T-helper 1 cell (primary cell): ENCODE results near the gene ACTL8.

Experiments
- DNase-seq, 5 donors: peaks; one replicate each; pipeline ENCODE4 v3.0.0-alpha.2; 2012 to 2020

Gene ACTL8

DNA sequence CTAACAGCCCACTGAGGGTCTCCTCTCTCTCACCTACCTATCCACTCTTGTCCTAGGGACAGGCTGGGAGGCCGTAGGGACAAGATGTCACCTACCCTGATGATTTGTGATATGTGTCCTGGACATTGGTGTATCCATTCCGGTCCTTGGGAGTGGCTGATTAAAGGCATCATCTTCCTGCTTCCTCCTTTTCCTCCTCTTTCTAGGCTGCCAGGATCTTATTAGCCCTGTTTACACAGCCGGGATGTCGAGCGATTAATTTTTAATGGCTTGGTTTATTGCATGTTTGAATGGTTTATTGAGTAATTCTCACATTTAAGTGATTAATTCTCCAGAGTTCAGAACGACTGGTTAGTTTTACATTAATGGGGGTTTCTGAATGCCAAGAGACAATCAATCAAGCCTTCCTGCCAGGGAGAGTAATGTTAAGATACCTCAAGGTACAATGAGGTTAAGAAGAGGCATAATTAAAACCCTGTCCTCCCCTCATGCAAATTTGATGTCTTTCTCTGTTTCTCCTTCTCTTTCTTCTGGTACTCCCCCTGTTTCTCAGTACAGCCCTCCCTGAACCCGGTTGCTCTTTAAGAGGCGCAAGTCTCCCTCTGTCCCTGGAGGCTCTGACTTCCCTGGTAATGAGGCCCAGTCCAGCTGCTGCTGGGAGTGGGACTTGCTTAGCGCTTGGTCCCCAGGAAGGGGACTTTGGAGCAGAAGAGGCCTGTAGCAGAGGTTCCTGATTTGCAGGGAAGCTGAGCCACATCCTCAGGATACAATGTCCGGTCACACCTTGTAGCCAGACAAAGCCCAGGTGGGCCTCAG lies 50.9 kb downstream of the ACTL8 start:
- DNase-seq = no peak

DNA sequence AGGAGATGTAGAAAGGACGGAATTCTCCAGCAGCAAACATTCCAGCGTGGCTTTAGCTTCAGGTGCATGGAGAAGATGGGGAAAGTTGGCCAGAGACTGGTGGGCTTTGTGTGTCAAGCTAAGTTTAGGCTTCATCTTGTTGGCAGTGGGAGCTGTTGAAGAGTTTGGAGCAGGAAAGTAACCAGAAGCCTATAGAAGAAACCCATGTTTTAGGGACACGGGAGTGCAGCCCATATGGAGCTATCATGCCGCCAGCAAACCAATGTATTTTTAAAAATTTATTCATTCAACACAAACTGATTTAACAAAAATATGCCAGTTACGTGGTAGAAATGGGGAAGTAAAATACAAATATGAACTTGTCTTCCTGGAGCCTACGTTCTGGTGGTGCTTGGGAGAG lies 53.7 kb downstream of the ACTL8 start:
- no peak for DNase-seq

DNA sequence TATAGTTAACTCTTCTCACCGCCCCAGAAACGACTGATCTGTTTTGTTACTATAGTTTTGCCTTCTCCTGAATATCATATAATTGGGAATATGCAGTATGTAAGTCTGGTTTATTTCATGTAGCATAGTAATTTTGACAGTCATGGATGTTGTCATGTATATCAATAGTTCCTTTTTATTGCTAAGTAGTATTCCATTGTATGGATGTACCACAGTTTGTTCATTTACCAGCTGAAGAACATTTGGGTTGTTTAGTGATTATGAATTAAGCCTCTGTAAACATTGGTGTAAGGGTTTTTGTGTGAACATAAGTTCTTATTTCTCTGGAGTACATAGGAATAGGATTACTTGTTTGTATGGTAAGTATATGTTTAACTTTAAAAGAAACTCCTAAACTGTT lies 55.5 kb downstream of the ACTL8 start:
- no peak for DNase-seq

DNA sequence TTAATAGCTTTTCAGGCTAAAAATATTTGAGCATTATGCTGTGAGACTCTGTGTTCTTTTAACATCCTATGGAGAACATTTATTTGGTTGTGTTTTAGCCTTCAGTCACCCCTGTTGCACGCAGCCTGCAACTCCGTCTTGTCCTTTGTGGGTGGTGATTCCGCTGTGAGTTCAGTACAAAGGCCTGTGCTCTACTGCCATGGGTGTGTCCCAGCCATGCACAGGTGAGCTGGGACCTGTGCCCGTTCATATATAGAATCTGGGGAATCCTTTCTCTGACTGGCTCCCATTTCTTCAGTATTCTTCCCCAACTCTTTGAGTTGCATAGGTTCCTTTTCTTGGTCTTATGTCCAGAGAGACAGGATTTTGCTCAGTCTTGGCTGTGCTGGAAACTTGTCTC lies 61.4 kb downstream of the ACTL8 start:
- no peak for DNase-seq

DNA sequence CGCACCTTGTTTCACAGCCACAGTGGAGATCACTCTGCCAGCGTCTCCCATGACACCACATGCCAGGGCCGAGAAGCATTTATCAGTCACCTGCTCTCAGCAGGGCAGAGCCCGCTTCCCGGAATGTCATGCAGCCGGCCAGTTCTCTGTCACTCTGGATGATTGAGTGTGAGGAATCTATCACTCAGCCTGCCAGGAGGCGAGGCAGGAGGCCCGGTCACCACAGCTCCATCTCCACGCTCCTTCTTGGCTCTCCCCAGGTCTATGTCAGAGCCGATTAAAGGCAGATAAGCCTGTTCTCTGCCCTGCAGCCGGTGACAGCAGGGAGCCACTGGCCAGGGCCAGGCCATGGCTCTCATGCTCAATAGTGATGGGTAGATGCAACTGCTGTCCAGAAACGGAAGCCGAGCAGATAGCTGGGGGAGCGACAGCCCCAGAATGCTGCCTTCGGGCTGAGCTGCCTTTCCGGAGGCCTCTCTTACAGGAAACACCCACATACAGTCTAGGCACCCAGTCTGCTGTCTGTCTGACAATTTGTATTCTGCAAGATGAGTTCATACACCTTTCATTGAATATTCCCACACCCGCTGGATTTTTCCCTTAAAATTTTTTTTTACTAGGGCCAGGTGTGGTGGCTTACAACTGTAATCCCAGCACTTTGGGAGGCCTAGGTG lies 64.1 kb downstream of the ACTL8 start:
- no peak for DNase-seq

DNA sequence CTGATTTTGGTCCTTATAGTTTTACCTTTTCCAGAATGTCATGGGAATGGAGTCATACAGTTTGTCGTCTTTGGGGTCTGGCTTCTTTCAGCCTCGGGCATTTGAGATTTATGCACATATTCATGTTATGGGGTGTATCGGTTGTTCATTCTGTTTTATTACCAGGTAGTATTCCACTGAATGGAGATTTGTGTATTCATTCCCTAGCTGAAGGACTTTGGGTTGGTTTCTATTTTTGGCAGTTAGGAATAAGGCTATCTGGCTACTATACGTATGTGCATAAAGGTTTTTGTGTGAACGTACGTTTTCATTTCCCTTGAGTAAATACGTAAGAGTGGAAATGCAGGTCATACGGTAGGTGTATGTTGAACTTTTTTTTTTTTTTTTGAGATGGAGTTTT lies 65.1 kb downstream of the ACTL8 start:
- no peak for DNase-seq

DNA sequence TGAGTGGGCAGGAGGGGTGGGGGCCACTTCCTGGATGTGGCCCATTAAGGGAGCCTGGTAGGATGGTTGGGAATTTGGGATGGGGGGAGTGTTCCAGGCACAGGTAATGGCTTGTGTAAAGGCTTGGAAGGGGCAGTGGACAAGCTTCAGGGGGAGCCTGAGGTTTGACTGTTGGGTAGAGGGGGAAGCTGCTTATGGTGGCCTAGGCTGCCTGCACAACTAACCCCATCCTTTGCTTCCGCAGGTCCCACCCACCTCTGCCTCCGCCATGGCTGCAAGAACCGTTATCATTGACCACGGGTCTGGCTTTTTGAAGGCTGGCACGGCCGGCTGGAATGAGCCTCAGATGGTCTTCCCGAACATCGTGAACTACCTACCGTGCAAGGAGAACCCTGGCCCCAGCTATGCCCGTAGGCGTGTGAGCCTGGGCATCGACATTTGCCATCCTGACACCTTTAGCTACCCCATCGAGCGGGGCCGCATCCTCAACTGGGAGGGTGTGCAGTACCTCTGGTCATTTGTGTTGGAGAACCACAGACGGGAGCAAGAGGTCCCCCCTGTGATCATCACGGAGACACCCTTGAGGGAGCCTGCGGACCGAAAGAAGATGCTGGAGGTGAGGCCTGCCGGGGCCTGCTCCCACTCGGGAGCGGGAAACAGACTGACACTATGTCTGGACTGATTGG lies 67.8 kb downstream of the ACTL8 start:
- no peak for DNase-seq

DNA sequence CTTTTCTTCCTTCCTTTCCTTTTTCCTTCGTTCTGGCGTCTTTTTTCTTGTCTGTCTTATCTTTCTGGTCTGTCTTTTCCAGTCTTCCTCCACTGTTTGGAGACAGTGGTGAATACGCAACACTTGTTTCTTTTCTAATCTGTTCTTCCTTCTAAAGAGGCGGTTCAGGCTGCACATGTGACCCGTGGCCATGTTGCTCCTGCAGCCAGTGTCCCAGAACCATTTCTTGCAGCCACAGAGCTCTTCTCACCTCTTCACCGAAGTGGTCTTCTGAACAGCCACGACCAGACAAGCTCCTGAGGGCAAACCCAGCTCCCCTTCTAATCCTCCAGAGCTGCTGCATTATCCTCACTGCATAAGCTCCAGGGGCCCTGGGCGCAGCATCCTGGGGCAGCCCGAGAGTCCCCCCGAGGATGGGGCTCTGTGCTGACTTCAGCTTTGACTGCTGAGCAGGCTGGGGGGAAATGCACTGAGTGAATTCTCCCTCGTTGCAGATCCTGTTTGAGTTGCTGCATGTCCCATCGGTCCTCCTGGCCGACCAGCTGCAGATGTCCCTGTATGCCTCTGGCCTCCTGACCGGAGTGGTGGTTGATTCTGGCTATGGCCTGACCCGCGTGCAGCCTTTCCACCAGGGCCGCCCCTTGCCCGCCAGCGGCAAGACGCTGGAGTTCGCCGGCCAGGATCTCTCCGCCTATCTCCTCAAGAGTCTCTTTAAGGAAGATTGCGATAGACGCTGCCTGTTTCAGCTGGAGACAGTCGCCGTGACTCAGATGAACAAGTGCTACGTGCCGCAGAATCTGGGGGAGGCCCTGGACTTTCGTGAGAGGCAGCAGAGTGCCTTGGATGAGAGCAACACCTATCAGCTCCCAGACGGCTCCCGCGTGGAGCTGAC lies 70.4 kb downstream of the ACTL8 start:
- no peak for DNase-seq

DNA sequence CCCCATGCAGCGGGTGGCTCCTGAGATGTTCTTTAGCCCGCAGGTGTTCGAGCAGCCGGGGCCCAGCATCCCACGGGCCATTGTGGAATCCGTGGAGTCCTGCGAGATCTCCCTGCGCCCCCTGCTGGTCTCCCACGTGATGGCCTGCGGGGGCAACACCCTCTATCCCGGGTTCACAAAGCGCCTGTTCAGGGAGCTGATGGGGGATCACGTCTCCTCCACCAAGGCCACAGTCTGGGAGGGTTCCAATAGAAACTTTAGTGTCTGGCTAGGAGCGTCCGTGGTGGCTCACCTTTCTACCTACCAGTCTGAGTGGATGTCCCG lies 71.0 kb downstream of the ACTL8 start:
- DNase-seq = no peak

DNA sequence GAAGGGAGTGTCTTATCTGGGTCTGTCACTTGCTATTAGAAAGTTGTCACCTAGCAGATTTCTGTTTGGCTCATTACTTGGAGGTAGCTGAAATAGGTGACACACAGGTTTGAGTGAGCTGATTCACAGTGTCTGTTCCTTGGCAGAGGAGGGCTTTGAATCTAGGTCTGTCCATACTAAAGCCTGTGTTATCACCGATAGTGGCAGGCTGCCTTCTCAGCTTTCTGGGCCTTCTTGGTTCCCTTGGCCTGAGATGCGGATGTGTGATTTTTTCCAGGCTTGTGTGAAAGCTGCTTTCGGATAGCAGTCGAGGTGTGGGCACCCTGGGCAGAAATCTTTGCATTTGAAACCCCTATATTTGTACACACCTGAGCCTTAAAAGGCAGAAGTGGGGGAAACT lies 73.9 kb downstream of the ACTL8 start:
- DNase-seq = no peak

DNA sequence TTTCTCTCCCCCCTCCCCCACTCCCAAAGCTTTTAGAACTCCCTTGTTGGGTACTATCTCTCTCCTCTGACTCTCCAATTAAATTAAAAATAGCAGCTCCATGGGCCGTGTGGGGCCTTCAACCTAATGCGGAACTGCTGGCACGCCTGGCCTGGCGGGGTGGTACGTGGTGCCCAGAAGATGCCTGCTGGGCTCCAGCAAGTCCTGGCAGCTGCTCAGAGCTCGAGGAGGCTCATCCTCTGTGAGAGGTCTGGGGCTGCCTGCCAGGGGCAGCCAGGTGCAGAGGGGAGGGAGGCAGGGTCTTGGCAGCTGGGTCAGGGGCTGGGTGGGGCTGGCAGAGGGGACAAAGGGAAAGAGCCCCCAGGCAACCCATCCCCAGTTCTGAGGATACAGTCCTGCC lies 74.4 kb downstream of the ACTL8 start:
- no peak for DNase-seq

DNA sequence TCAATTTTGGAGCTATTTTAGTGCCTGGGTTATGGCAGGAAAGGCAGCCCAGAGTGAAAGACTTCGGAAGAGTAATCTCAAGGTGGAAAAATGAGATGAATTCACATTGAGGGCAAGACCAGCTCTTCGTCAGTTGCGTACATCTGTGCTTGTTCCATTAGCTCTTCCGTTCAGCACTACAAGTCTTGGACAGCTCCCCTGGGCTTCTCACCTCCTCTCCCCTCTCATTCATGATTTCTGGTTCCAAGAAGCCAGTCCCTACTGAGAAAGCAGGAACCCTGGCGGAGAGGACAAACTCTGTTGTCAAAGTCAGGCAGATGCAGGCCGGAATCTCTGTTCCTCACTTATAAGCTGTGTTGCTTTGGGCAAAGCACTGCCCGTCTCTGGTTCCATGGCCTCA lies 76.5 kb downstream of the ACTL8 start:
- no peak for DNase-seq

DNA sequence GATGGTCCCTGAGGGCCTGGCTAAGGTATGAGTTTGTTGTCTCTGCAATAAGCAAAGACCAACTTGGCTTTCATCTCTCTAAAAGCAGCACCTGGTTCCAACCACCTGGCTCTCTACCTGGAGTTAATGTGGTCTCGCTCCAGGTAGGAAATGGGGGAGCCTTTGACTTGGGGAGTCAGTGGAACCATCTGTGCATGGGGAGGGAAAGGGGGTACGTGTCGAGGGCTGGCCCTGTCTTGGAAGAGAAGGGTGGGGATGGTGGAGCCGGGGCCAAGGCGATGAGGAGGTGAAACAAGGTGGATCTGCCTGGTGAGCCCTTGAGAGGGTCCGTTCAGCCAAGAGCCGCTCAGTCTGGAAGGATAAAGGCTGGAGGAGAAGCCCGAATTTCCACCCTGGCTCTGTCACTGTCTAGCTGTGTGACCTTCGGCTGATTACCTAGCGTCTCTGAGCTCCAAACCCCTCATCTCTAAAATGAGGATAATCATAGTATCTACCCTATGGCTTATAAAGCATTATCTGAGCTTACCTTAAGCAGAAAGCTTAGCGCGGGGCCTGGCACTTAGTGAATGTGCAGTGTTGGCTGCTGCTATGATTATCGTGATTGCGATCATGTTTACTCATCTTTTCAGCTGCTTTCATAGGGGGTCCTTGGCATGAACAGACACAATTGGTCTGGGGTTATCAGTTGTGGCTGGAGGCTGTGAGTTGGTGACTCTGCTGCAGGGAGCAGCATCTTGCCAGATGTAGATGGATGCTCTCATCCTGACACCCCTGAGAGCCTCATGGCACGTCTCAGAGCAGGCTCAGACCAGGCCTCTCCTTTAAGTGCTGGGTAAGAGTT lies 78.7 kb downstream of the ACTL8 start:
- DNase-seq = no peak

DNA sequence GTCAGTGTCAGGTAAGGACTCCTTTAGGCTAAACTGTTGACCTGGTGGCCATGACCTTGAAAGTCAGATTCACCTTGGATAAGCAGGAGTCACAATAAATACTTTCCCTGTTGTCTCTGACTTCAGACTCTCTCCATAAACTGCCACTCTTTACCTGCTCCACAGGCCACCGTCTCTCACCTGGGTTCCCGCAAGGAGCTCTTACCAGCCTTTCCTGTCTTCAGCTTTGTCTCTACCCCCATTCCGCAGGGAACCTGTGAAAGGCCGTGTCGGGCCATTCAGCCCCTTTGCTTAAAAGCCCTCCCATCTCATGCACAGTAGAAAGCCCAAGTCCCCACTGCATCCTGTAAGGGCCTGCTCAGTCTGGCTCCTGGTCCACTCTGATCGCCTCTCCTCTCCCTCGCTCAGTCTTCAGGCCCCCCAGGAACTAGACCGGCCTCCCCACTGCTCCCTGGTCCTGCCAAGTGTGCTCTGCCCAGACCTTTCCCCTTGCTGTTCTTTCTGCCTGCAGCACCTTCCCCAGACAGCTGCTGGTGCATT lies 79.5 kb downstream of the ACTL8 start:
- no peak for DNase-seq

DNA sequence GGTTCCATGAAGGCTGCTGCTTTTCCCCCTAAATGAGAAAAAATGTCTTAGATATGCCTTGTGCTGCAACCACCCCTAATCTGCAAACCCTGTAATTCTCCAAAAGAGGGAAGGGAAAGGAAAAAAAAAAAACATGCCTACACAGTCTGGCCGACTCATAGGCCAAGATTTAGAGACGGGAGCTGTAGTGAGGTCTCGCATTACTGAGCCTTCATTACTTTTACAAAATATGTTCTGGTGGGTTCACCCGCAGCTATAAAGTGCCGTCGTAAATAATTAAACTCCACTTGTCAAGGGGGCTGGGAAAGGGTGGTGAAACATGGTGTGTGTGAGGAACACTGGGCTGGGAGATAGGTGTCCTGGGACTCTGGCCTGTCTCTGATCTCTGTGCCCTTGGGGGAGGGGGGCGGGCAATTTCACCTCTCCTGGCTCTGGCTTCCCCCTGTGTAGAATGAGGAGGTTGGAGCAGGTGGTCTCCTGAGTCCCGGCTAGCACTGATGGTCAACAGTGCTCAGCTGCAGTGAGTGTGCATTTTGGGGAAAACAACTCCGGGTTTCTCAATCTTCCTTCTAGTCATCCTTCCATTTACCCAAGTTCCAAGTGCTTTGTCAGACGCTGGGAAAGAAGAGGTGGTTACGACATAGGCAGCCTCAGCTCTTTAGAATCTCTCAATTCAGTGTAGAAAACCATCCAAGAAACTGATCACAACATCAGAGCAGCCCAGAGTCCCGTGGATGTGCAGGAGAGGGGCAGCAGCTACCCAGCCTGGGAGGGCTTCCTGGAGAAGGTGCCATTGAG lies 82.3 kb downstream of the ACTL8 start:
- DNase-seq = no peak

DNA sequence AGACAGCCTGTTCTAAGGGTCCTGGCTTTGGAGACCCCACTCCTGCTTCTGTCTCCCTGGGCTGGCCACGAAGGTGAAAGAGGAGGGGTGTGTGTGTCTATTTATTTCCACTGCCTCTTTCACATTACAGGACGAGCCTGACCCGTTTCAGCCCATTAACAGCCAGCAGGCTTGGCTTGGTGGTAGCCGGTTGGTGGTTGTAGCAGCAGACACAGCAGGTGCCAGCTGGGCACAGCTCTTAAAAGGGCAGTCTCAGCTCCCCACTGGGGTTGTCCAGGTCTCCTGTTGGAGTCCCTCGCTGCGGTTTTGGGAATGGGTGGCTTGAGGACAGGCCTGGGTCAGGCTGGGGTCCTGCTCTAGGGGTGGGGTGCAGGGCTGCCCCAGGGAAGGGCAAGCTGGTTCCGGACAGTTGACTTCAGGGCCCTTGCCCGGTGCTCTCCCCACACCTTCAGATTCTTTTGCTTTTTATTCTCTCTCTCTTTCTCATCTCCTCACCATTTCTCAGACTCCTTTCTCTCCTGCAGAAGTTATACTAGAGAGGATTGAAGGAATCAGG lies 84.6 kb downstream of the ACTL8 start:
- no peak for DNase-seq

DNA sequence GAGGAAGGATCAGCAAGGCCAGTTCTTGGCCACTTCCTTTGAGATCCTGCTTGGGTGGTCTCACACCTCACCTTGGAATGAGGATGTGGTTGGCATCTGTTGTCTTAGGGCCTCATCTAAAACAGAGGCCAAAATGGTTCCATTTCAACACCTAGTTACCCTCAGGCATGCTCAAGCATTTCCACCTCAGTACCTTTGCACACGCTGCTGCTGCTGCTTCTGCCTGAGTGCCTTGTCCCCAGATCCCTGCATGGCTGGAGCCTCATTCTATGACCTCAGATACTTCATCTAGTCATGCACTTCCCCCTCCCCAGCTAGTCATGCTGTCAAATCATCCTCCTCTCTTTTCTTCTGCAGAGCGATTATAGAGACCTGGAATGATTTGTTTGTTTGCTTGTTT lies 86.8 kb downstream of the ACTL8 start:
- no peak for DNase-seq

DNA sequence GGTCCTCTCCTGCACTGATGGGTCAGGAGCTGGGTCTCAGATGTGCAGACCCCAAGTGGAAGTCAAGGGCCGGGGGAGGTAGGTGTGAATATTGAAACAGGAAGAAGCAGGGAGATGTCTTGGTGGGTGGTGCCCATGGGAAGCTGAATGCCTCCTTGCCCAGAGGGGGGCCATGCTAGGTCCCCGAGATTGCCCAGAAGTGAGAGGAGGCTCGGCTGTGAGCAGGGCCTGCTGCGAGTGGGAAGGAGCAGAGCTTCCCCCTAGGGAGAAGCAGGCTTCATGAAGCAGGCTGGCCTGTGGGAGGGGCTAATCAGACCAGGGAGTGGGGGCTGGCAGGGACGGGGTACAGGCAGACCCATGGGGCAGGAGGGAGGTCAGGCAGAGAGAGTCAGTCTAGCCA lies 87.6 kb downstream of the ACTL8 start:
- DNase-seq = no peak

DNA sequence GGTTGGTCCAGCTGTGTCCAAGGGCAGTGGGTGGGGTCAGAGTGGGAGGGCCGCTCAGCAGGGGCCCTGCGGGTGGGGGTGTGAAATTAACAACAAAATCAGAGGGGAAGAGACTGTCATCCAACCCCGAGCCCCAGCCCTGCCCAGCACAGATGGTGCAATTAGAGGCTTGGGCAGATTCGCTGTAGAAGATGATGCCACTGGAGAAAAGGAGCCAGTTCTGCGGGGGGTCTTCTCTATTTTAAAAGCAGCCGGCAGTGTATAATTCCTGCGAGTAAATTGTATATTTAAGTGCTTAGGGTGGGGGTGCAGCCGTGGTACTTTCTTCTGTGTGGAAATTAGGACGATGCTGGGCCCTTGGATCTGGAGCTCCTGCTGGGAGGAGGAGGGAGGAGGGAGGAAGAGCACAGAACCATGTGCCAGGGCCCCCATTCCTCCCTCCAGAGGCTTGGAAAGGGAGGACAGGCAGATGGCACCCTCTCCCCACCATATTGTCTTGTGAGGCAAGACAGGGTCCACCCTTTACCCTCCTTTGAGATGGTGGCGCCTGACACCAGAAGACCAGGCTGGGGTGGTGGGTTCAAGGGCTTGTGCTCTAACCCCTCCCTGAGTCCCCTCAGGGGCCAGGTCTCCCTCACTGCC lies 89.2 kb downstream of the ACTL8 start:
- no peak for DNase-seq

DNA sequence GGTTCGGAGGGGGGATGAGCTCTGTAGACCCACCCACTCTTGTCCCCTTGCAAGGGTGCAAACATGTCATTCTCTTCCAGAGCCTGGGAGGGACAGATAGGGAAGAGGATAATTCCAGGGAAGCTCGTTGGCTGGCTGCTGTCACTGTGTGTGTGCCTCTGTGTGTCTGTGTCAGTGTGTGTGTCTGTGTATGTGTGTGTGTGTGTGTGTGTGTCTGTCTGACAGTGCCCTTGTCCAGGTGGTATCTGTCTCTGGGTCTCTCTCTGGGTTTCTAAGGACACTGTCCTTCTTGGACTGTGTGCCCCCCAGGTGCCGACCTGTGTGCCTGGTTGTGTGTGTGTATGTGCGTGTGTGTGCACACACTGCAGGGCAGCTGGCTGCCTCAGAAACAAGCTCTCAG lies 90.5 kb downstream of the ACTL8 start:
- no peak for DNase-seq
